ENCODE results near the gene RWDD4.

DNA sequence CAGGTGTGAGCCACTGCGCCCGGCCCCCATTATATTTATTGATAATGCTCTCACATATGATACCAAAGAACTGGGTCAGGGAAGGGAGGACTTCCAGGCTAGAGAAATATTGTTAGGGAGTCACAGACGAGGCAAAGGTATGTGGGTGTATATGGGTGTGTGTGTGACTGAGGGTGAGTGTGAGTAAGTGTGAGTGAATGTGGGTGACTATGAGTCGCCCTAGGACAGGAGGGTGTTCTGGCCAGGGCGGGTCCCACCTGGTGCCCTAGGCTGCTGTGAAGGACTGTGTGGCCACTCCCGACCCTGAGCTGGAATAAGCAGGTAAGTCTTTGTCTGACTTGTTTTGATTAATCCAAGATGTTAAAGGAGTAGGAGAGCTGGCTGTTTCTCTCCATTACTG is 34.4 kb downstream of the RWDD4 start:
- TF ChIP-seq, protein P1, sequence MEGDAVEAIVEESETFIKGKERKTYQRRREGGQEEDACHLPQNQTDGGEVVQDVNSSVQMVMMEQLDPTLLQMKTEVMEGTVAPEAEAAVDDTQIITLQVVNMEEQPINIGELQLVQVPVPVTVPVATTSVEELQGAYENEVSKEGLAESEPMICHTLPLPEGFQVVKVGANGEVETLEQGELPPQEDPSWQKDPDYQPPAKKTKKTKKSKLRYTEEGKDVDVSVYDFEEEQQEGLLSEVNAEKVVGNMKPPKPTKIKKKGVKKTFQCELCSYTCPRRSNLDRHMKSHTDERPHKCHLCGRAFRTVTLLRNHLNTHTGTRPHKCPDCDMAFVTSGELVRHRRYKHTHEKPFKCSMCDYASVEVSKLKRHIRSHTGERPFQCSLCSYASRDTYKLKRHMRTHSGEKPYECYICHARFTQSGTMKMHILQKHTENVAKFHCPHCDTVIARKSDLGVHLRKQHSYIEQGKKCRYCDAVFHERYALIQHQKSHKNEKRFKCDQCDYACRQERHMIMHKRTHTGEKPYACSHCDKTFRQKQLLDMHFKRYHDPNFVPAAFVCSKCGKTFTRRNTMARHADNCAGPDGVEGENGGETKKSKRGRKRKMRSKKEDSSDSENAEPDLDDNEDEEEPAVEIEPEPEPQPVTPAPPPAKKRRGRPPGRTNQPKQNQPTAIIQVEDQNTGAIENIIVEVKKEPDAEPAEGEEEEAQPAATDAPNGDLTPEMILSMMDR (IDR thresholded peaks at IDR 0.05; ENCODE audit: poor library complexity), result no peak
- TF ChIP-seq EZH2phosphoT487 (IDR thresholded peaks at IDR 0.05; ENCODE audit: low read depth, severe bottlenecking, unreplicated experiment) (no peak), EZH2 (IDR thresholded peaks at IDR 0.05; ENCODE audit: borderline replicate concordance) (no peak)
